T-cell (primary cell): ENCODE measurements around the gene SPATA12. TPM values are rescaled to one million over a fixed set of nuclear protein-coding genes. Genes with fewer than 3 reads are reported as not detected.

Experiments
- ATAC-seq, 4 experiments: fragments of 200-7000 bp in 3 of 4; fragments of 150-1000 bp in 1 of 4; cut with Tn5 transposase; replicated peaks in 1 of 4; 1 replicate in 3 of 4; 2 replicates in 1 of 4; pipeline ENCODE4 v1.10.0; 2021; ENCODE audit warnings: moderate library complexity in 3 of 4, mild to moderate bottlenecking in 2 of 4, moderate number of reproducible peaks in 1 of 4
- CTCF ChIA-PET, 2 donors: fragments of 300-600 bp; sonication (Branson Sonifier 250); formaldehyde crosslinking; loops; one replicate each; lab custom pipeline; 2022; ENCODE audit warnings: antibody characterized with exemption in 2 of 2; lab: Charles Lee
- POLR2A ChIA-PET, 2 donors: fragments of 300-600 bp; sonication (Branson Sonifier 250); formaldehyde crosslinking; loops; one replicate each; lab custom pipeline; 2022; ENCODE audit warnings: antibody characterized with exemption in 2 of 2; lab: Charles Lee
- DNase-seq, 35 experiments: peaks; one replicate each; pipeline versions ENCODE4 v3.0.0 to v3.0.0-alpha.2; 2013 to 2023
- H3K27ac ChIP-seq: one replicate; pipeline ENCODE4 v1.5.1; 2013; ENCODE audit warnings: low read length
- H3K27me3 ChIP-seq, 2 experiments: replicated peaks in 1 of 2; 1 replicate in 1 of 2; 2 replicates in 1 of 2; pipeline versions ENCODE4 v1.6.1 to v1.7.0; 2013; ENCODE audit warnings: low read length in 1 of 2, mixed read lengths in 1 of 2; ENCODE audit not compliant: control insufficient read depth in 2 of 2, insufficient read depth in 2 of 2; ENCODE audit errors: extremely low read depth in 1 of 2
- H3K36me3 ChIP-seq, 2 donors: 1 replicate in 1 of 2; 2 replicates in 1 of 2; pipeline versions ENCODE4 v1.6.1 to v1.7.0; 2013; ENCODE audit warnings: low read length in 1 of 2; ENCODE audit not compliant: control insufficient read depth in 2 of 2, insufficient read depth in 1 of 2; ENCODE audit errors: extremely low read depth in 1 of 2
- H3K4me1 ChIP-seq, 2 experiments: 1 replicate in 1 of 2; 2 replicates in 1 of 2; pipeline versions ENCODE4 v1.6.1 to v1.7.0; 2013; ENCODE audit warnings: low read length in 2 of 2, mixed read lengths in 1 of 2; ENCODE audit not compliant: insufficient read depth in 2 of 2, control insufficient read depth in 1 of 2; ENCODE audit errors: extremely low read depth in 1 of 2
- H3K4me3 ChIP-seq, 2 donors: 1 replicate in 1 of 2; 2 replicates in 1 of 2; pipeline versions ENCODE4 v1.5.1 to v1.7.0; 2013; ENCODE audit warnings: mild to moderate bottlenecking in 2 of 2, low read length in 1 of 2, moderate library complexity in 1 of 2; ENCODE audit not compliant: control insufficient read depth in 1 of 2; ENCODE audit errors: extremely low read depth in 1 of 2
- H3K9me3 ChIP-seq: 2 replicates; pipeline ENCODE4 v1.7.0; 2013
- H3K27ac Mint-ChIP-seq, 2 donors: one replicate each; pipeline ENCODE4 v1.8.0; 2020 to 2021; ENCODE audit warnings: mild to moderate bottlenecking in 2 of 2, mixed read lengths in 2 of 2
- H3K27me3 Mint-ChIP-seq, 2 donors: one replicate each; pipeline ENCODE4 v1.8.0; 2021 to 2022; ENCODE audit warnings: mixed read lengths in 2 of 2
- H3K36me3 Mint-ChIP-seq: one replicate; pipeline ENCODE4 v1.8.0; 2021; ENCODE audit warnings: mixed read lengths
- H3K4me1 Mint-ChIP-seq, 3 donors: one replicate each; pipeline ENCODE4 v1.8.0; 2020 to 2022; ENCODE audit warnings: mixed read lengths in 3 of 3, mild to moderate bottlenecking in 1 of 3
- H3K4me3 Mint-ChIP-seq, 3 donors: one replicate each; pipeline ENCODE4 v1.8.0; 2020 to 2022; ENCODE audit warnings: mild to moderate bottlenecking in 3 of 3, mixed read lengths in 3 of 3, moderate library complexity in 3 of 3
- H3K9me3 Mint-ChIP-seq, 3 donors: one replicate each; pipeline ENCODE4 v1.8.0; 2020 to 2022; ENCODE audit warnings: mixed read lengths in 3 of 3
- WGBS: methylation state at CpG from one replicate; pipeline ENCODE4 v1.1.5; 2013; ENCODE audit warnings: missing lambda C conversion rate; ENCODE audit not compliant: insufficient coverage; 5-methylcytosine and 5-hydroxymethylcytosine counted together
- total RNA-seq, 35 experiments: library from RNA in 6 of 35; stranded (reverse) in 6 of 35; fragments of 120-200 nt in 1 of 35; gene quantifications; one replicate each; pipeline versions ENCODE4 v1.2.1 to v1.2.4 and lab custom pipeline; 2013 to 2026

The SPATA12 gene
- total RNA-seq, 5 donors from 2014 or later (not counting 1 experiment from before 2014, with no cell fraction given) = not detected

DNA sequence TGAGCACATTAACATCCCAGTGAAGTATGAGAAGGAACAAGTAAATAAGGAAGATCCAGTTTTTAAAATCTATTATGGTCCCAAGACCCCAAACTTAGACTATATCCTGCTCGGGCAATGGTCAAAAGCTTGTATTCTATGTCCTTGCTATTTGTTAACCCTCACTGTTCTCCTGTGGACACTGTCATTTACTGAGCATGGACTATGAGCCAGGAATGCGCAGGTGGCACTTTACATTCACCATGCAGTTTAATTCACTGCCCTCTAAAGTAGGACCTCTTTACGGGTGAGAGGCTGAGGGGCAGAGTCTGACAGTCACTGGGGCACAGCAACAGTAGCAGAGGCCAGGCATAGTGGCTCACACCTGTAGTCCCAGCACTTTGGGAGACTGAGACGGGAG lies 28.6 kb downstream of the SPATA12 start:
- POLR2A ChIA-PET = no interaction called here

DNA sequence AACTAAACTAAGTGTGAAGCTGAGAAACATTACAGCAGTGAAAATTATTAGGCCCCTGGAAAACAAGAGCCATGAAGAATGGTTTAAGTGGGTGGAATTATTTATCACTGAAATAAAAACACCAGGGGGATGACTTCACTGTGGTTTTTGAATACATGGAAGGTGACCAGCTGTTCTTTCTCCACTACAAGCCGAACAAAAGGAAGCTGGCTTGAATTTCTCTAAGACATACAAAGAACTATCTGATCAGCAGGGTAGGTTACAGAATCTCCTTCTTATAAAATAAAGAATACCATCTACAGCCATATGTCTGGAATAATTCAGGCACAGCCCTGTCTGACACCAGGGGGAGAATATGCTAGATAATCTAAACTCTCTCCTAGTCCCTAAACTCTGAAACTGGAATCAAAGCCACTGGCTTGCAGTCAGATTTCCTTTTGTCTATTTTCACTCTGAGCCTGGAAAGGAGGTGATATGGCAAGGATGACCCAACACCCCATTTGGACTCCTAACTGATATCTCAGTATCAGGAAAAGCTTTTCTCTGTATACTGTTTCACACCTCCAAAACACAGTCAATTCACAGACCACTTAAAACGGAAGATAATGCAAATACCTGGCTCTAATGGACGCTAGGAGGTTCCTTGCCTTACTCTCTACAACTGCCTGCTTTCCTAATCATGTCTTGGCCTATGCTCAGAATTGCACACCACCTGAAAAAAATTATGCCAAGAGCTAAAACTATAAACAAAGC lies 31.2 kb downstream of the SPATA12 start:
- Mint-ChIP-seq H3K9me3 (no peaks in the 10 kb centered on the region), H3K27me3 (peaks cover 3 to 5% of the 10 kb centered on the region in 2 donors), H3K27ac (no peak overlapping the region), H3K4me3 (no peak overlapping the region), H3K4me1 (no peaks in the 10 kb centered on the region), H3K36me3 (no peaks in the 10 kb centered on the region)
- Histone ChIP-seq H3K4me3 (no peak overlapping the region), H3K9me3 (no peaks in the 10 kb centered on the region), H3K27me3 (peaks cover 0 to 4% of the 10 kb centered on the region in 2 experiments), H3K36me3 (no peaks in the 10 kb centered on the region), H3K4me1 (no peaks in the 10 kb centered on the region), H3K27ac (no peak overlapping the region)
- DNase-seq (no peak), ATAC-seq (no peak)
- no CpG with 5 or more reads among the region's 3 CpGs for WGBS
- CTCF ChIA-PET = no interaction called here
- POLR2A ChIA-PET = no interaction called here

More for the DNA sequence above, 28.6 kb downstream of the SPATA12 start:
- no peaks in the 10 kb centered on the region for H3K36me3 ChIP-seq
- Mint-ChIP-seq H3K36me3 (no peaks in the 10 kb centered on the region), H3K4me3 (no peak overlapping the region), H3K9me3 (no peaks in the 10 kb centered on the region), H3K4me1 (no peaks in the 10 kb centered on the region), H3K27me3 (peaks cover 3 to 5% of the 10 kb centered on the region in 2 donors), H3K27ac (no peak overlapping the region)
- CTCF ChIA-PET = interaction anchor here in 1 of 2 donors (0.6 kb wide), 1 partner anchor 10 kb away, joined by 4 read pairs; no protein-coding TSS in a partner anchor
- H3K4me1 ChIP-seq = no peaks in the 10 kb centered on the region
- H3K9me3 ChIP-seq = no peaks in the 10 kb centered on the region
- H3K4me3 ChIP-seq = no peak overlapping the region
- ATAC-seq (no peak), DNase-seq (no peak)
- peaks cover 0 to 4% of the 10 kb centered on the region in 2 experiments for H3K27me3 ChIP-seq
- WGBS = 100% methylated on average over 1 of the region's 4 CpGs
- no peak overlapping the region for H3K27ac ChIP-seq

DNA sequence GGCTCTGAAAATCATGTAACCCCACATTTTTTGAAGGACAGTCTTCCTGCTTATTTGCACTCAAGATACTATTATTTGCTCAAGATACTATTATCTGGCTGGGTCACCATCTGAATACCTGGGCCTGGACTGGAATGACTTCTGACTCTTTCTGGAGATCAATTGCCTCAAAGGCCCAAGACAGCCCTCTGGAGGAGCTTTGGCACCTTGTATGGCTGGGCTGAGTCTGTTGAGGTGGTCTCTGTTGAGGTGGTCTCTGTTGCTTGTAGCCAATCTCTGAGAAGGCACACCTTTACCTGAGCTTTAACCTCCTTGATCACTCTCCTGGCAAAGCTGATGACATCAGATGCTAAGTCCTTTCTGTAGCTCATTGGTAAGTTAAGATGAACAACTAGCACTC lies 33.0 kb downstream of the SPATA12 start:
- no peaks in the 10 kb centered on the region for H3K9me3 ChIP-seq
- H3K4me3 ChIP-seq = no peak overlapping the region
- ATAC-seq (no peak), DNase-seq (no peak)
- Mint-ChIP-seq H3K4me1 (no peaks in the 10 kb centered on the region), H3K9me3 (no peaks in the 10 kb centered on the region), H3K36me3 (no peaks in the 10 kb centered on the region), H3K27me3 (peaks cover 2 to 3% of the 10 kb centered on the region in 2 donors), H3K4me3 (no peak overlapping the region), H3K27ac (no peak overlapping the region)
- peaks cover 0 to 10% of the 10 kb centered on the region in 2 experiments for H3K27me3 ChIP-seq
- H3K27ac ChIP-seq = no peak overlapping the region
- POLR2A ChIA-PET = no interaction called here
- no peaks in the 10 kb centered on the region for H3K4me1 ChIP-seq
- no peaks in the 10 kb centered on the region for H3K36me3 ChIP-seq
- CTCF ChIA-PET = no interaction called here

DNA sequence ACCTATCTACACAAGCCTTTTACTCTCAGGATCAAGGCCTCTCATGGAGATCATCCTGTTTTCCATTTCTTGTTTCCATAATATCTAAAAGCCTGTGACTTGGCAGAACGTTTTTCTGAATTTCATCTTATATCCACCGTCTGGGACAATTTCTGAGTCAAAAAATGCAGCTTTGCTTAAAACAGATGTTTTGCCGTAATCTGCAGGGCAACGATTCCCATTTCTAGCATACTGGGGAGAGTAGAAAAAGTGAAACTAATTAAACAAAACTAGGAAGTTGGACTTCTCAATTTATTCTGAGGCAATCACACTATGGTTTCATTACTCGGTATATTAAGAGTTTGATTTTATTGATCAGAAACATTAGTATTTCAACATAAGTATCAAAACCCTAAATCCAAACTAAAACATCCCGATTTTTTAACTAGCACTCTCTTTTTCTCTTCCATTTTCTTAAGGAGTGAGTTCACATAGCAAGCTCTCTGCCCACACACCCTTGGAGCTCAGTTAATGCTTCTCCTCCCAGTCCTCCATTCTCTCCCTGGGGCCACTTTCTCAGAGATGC lies 33.6 kb downstream of the SPATA12 start:
- WGBS = 55% methylated on average over 2 of the region's 6 CpGs
- Histone ChIP-seq H3K36me3 (no peaks in the 10 kb centered on the region), H3K4me1 (no peaks in the 10 kb centered on the region), H3K27ac (no peak overlapping the region), H3K4me3 (no peak overlapping the region), H3K27me3 (peaks cover 0 to 10% of the 10 kb centered on the region in 2 experiments), H3K9me3 (no peaks in the 10 kb centered on the region)
- DNase-seq = no peak
- CTCF ChIA-PET = interaction anchor here in 1 of 2 donors (1.7 kb wide), 1 partner anchor 10 kb away, joined by 3 read pairs; no protein-coding TSS in a partner anchor
- Mint-ChIP-seq H3K27ac (no peak overlapping the region), H3K27me3 (no peaks in the 10 kb centered on the region), H3K9me3 (no peaks in the 10 kb centered on the region), H3K4me1 (no peaks in the 10 kb centered on the region), H3K4me3 (no peak overlapping the region), H3K36me3 (no peaks in the 10 kb centered on the region)
- POLR2A ChIA-PET = no interaction called here
- ATAC-seq = no peak

DNA sequence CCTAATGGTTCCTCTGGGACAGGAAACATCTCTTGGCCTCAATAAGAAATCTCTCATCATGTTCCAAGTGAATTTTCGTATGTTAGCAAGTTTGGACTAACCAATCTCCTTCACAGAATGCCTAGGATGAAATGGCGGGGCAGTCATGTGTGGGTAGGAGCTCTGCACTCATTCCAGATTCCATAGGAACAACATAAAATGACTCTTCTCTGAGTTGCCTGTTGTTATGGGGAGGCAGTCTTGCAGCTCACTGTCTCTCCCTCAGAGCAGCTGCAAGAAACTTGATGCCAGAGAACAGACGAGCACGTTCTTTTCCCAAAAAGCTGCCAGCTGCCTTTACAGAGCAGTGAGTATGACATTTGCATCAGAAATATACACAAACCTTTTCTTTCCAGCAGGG lies 34.1 kb downstream of the SPATA12 start:
- WGBS = 76% methylated on average over 2 of the region's 4 CpGs
- H3K4me3 ChIP-seq = no peak overlapping the region
- H3K4me3 Mint-ChIP-seq = no peak overlapping the region
- no peak overlapping the region for H3K27ac Mint-ChIP-seq
- ChIA-PET POLR2A (no interaction called here), CTCF (interaction anchor here in 1 of 2 donors (1.7 kb wide), 1 partner anchor 9 kb away, joined by 3 read pairs; no protein-coding TSS in a partner anchor)
- no peaks in the 10 kb centered on the region for H3K4me1 Mint-ChIP-seq
- H3K27ac ChIP-seq = no peak overlapping the region
- peaks cover 0 to 9% of the 10 kb centered on the region in 2 experiments for H3K27me3 ChIP-seq
- no peaks in the 10 kb centered on the region for H3K27me3 Mint-ChIP-seq
- no peaks in the 10 kb centered on the region for H3K9me3 ChIP-seq
- ATAC-seq (no peak), DNase-seq (no peak)
- no peaks in the 10 kb centered on the region for H3K36me3 ChIP-seq
- H3K36me3 Mint-ChIP-seq = no peaks in the 10 kb centered on the region
- no peaks in the 10 kb centered on the region for H3K4me1 ChIP-seq
- no peaks in the 10 kb centered on the region for H3K9me3 Mint-ChIP-seq

DNA sequence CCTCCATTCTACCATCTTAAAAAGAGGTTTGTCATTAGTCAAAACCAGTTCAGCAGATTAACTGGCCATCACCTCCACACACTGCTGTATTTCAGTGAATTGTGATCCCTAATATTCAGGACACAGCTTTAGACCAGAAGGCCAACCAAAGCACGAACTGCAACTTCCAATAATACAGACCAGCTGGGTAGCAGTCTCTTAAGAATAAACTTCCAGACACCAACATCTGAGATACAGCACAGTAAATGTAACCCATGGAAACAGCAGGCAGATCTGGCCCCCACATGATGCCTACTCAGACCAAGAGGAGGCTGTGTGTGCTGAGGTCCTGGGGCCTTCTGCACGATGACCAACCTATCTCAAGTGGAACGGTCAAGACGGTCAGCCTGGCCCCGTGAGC lies 34.9 kb downstream of the SPATA12 start:
- no peak overlapping the region for H3K4me3 ChIP-seq
- H3K27ac ChIP-seq = no peak overlapping the region
- Mint-ChIP-seq H3K27ac (no peak overlapping the region), H3K4me3 (no peak overlapping the region), H3K4me1 (peaks cover 0 to 3% (median 2%) of the 10 kb centered on the region in 3 donors), H3K36me3 (no peaks in the 10 kb centered on the region), H3K27me3 (no peaks in the 10 kb centered on the region), H3K9me3 (no peaks in the 10 kb centered on the region)
- no peaks in the 10 kb centered on the region for H3K9me3 ChIP-seq
- no peak for DNase-seq
- ATAC-seq = no peak
- CTCF ChIA-PET = interaction anchor here (0.9 to 1.7 kb wide), 2 partner anchors 9 kb away, joined by 3 read pairs; no protein-coding TSS in a partner anchor
- POLR2A ChIA-PET = no interaction called here
- H3K4me1 ChIP-seq = no peaks in the 10 kb centered on the region
- H3K27me3 ChIP-seq = peaks cover 0 to 6% of the 10 kb centered on the region in 2 experiments
- 50% methylated on average over 1 of the region's 5 CpGs for WGBS
- H3K36me3 ChIP-seq = no peaks in the 10 kb centered on the region
